ENCODE data around the gene TSPO. TPM values are rescaled to one million over a fixed set of nuclear protein-coding genes. Genes with fewer than 3 reads are reported as not detected.

TSPO gene
- total and polyA plus RNA-seq, 9 of the 15 experiments (the other 6 are each of a cell fraction or from before 2014, with no cell fraction given) = 4.9 to 126 (median 25.3) TPM

GRCh38 chr22:43113526-43114251 is 37.7 kb upstream of the TSPO start (continued):
- TF ChIP-seq MAFK (IDR thresholded peaks at IDR 0.05; ENCODE audit: low read length) (no peak), MEF2D (tag; conservative IDR thresholded peaks at IDR 0.05; ENCODE audit: low read depth) (no peak), ZNF609 (CRISPR knock-in tag; IDR thresholded peaks at IDR 0.05; ENCODE audit: borderline replicate concordance) (no peak), KAT2B (IDR thresholded peaks at IDR 0.05; ENCODE audit: low read depth, low read length) (no peak), MGA (IDR thresholded peaks at IDR 0.05) (no peak)
